Measurements from ENCODE around the gene MGRN1. TPM values are rescaled to one million over a fixed set of nuclear protein-coding genes. Genes with fewer than 3 reads are reported as not detected.

MGRN1 gene
- total RNA-seq, 2 experiments from 2014 or later, result 71.8 to 73.3 TPM

DNA sequence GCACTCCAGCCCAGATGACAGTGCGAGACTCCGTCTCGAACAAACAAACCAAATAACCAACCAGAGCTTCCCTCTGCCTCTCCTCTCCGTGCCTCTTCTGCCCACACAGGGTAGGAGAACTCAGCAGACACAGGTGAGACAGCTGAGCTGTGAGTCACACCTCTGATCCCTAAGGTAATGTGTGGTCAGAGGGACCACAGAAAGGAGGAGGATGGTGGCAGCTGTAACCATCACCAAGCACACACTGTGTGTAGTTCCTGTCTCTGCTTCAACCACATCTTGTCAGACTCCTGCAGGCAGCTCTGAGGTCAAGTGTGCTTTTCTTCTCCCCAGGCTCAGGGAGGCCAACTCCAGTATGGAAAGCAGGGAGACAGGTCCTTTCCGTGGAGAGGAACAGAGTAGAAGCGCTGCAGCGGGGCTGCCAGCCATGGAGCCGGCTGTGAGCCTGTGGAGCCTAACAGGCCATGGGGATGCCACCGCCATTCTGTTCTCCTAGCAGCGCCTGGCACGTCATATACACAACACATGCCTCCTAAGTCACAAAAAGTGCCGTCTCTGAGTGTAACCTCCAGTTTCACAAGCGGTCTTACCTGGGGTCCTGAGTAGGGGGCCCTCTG, 75.9 kb downstream of the MGRN1 start:
- H3K9me3 Mint-ChIP-seq, result no peaks in the 10 kb centered on the region
- H3K4me1 Mint-ChIP-seq, result peaks cover 28% of the 10 kb centered on the region
- H3K36me3 Mint-ChIP-seq (ENCODE audit: low read depth), result peaks cover 11% of the 10 kb centered on the region
- H3K27me3 Mint-ChIP-seq, result no peaks in the 10 kb centered on the region
- ChIA-PET CTCF (interaction anchor here (0.9 to 1.6 kb wide), 3 partner anchors 34 to 76 kb away, joined by 3 to 6 read pairs (median 4); partner anchors contain the start of genes ANKS3, DNAAF8 and MGRN1), POLR2A (interaction anchor here (1.3 to 2.6 kb wide), 5 partner anchors 15 to 84 kb away, joined by 3 to 8 read pairs (median 5); partner anchors contain the start of genes ANKS3, DNAAF8 and MGRN1)
- no peak overlapping the region for H3K4me3 Mint-ChIP-seq
- DNase-seq, result peak; percentile 46
- no peak overlapping the region for H3K27ac Mint-ChIP-seq

DNA sequence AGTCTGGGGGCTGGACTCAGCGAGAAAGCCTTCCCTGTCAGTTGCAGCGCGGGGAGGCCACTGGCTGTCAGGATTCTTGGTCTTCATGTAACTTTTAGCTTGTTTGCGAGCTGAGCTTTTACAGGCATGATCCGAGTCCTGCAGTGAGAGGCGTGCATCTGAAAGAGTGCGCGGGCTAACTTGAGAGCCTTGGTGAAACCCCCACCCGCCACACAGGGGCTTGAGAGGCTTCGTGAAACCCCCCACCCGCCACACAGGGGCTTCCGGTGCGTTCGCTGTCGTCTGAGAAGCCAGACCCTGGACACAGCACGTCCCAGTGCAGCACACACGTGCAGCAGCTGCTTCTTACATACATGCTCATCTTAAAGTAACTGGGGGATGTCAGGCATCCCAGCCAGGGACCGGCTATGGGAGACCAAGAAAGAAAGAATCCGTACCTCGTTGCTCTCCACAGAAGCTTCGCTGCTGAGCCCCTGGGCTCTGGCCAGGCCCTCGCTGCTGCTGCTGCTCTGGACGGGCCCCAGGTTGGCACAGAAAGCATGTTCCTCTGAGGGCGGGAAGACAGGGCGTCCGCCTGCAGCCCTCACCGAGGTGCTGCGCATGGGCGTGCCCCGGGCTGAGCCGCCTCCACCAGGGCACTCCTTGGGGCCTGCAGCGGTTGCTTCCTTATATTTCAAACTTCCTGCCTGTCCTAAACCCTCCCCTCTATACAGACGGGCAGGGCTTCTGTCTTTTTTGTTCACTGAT, 76.5 kb downstream of the MGRN1 start:
- ChIA-PET CTCF (interaction anchor here (1.3 to 1.6 kb wide), 3 partner anchors 33 to 77 kb away, joined by 3 to 6 read pairs (median 3); partner anchors contain the start of genes ANKS3, DNAAF8 and MGRN1), POLR2A (interaction anchor here (1.8 to 2.6 kb wide), 2 partner anchors 24 to 85 kb away, joined by 5 to 7 read pairs; no protein-coding TSS in a partner anchor)
- Mint-ChIP-seq H3K36me3 (ENCODE audit: low read depth) (peaks cover 11% of the 10 kb centered on the region), H3K27me3 (no peaks in the 10 kb centered on the region), H3K4me1 (peaks cover 26% of the 10 kb centered on the region), H3K27ac (no peak overlapping the region), H3K9me3 (no peaks in the 10 kb centered on the region), H3K4me3 (no peak overlapping the region)
- DNase-seq, result no peak

DNA sequence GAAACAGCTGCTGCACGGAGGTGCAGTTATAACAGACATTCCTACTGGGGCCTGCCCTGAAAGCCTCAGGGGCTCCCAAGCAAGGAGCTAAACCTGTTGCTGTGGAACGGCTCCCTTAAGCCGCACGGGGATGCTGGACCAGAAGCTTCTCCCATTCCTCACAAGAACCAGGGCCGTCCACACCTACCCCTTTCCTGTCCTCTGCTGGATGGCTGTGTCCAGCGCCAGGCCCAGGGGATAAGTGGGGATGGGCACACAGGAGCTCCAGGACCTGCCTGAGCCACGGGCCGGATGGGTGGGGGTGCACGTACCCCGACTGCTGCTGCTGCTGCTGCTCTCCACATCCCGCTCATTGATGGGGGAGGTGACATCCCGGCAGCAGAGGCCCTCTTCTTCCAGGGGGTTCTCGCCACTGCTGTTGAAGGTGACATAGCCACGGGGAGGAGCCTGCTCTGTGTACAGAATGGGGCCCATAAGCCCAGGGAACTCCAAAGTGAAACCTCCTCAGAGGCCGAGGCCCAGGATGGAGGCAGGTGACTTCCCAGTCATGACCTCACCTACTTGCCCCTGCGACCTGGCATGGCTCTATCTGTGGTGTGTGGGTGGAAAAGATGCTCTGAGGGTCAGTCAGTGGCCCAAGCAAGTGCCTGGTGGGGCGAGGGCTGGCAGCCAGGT, 77.3 kb downstream of the MGRN1 start:
- peaks cover 6% of the 10 kb centered on the region for H3K36me3 Mint-ChIP-seq (ENCODE audit: low read depth)
- no peaks in the 10 kb centered on the region for H3K27me3 Mint-ChIP-seq
- CTCF ChIA-PET, result interaction anchor here (1.0 to 1.3 kb wide), 2 partner anchors 15 to 78 kb away, joined by 3 read pairs; partner anchors contain the start of gene MGRN1
- POLR2A ChIA-PET, result interaction anchor here (1.8 kb wide), 1 partner anchor 86 kb away, joined by 5 read pairs; no protein-coding TSS in a partner anchor
- H3K4me1 Mint-ChIP-seq, result peaks cover 26% of the 10 kb centered on the region
- no peak for DNase-seq
- H3K4me3 Mint-ChIP-seq, result no peak overlapping the region
- no peak overlapping the region for H3K27ac Mint-ChIP-seq
- H3K9me3 Mint-ChIP-seq, result no peaks in the 10 kb centered on the region

DNA sequence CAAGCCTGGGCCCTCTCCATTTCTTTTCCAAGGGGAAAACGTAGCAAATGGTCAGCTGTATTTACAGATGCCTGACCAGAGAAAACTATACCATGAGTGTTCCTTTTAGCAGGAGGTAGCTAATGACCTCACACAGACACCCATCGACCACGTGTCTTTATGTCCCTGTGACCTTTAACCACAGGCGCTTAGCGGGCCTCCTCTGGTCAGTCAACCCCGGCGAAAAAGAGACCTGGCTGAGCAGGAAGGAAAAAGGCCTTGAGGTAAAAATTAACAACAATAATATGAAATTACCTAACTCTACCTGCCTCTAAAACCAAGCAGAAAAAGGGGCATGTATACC, 77.8 kb downstream of the MGRN1 start:
- Mint-ChIP-seq H3K36me3 (ENCODE audit: low read depth) (peaks cover 6% of the 10 kb centered on the region), H3K27me3 (no peaks in the 10 kb centered on the region), H3K4me1 (peaks cover 26% of the 10 kb centered on the region), H3K4me3 (no peak overlapping the region), H3K9me3 (no peaks in the 10 kb centered on the region), H3K27ac (no peak overlapping the region)
- ChIA-PET POLR2A (no interaction called here), CTCF (interaction anchor here (1.0 to 1.3 kb wide), 2 partner anchors 15 to 78 kb away, joined by 3 read pairs; partner anchors contain the start of gene MGRN1)
- DNase-seq, result no peak

DNA sequence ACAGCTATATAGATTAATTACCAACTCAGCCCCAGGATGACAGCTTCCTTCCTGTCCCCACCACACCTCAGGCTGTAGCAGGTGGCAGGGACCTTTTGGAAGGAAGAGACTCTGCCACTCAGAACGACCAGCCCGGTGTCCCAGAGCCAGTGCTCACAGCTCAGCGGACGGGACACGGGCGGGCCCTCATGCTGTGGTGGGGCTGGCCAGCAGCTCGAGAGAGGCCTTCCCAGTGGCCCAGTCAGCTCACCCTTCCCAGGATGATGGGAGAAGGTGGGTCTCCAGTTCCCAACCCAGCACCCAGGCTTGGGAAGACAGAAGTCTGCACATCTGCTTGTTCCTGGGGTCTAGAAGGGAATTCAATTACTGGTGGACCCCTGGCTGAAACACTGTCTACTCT, 79.3 kb downstream of the MGRN1 start:
- H3K36me3 Mint-ChIP-seq (ENCODE audit: low read depth), result peaks cover 6% of the 10 kb centered on the region
- DNase-seq, result no peak
- H3K9me3 Mint-ChIP-seq, result no peaks in the 10 kb centered on the region
- POLR2A ChIA-PET, result interaction anchor here (1.0 kb wide), 1 partner anchor 10 kb away, joined by 3 read pairs; the partner anchor contains the start of gene NUDT16L1
- no peaks in the 10 kb centered on the region for H3K27me3 Mint-ChIP-seq
- H3K4me3 Mint-ChIP-seq, result no peak overlapping the region
- peaks cover 26% of the 10 kb centered on the region for H3K4me1 Mint-ChIP-seq
- CTCF ChIA-PET, result no interaction called here
- H3K27ac Mint-ChIP-seq, result no peak overlapping the region

DNA sequence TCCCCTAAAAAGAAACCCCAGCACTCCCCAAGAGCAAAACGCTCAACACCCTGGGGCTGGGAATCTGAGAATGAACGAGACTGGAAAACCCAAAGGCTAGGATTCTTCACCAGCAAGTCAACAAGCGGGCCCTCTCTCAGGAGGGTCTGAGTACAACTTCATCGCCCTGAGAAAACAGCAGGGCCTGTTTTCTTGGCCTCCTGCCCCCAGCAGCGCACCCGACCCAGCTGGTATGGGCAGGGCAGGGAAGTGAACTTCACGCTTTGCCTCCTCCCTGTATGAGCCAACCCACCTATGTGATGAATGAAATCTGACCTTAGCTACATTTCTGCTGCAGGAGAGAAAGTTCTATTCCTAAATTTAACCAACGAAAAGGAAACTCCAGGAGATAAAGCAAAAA, 79.9 kb downstream of the MGRN1 start:
- Mint-ChIP-seq H3K4me1 (peaks cover 23% of the 10 kb centered on the region), H3K4me3 (no peak overlapping the region), H3K36me3 (ENCODE audit: low read depth) (peaks cover 5% of the 10 kb centered on the region), H3K9me3 (no peaks in the 10 kb centered on the region), H3K27ac (no peak overlapping the region), H3K27me3 (no peaks in the 10 kb centered on the region)
- DNase-seq, result no peak
- CTCF ChIA-PET, result no interaction called here
- POLR2A ChIA-PET, result interaction anchor here (1.0 kb wide), 1 partner anchor 30 kb away, joined by 6 read pairs; the partner anchor contains the start of genes ANKS3 and DNAAF8

DNA sequence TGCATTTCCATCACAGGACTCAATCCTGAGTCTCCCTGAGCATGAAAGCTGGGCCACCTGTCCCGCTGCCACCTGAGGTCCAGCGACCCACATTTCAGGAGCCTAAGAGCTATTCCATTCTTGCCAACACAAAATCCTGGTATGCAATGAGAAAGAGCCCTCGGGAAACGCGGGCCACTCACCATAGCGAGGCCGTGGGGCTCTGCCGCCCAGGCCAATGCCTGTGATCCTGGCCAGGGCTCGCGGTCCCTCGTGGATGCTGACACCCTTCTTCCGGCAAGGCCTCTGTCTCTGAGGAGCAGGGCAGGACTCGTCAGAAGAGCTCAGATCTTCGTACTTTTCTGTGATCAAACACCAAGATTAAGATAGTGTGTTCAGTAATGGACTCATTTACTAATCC, 80.3 kb downstream of the MGRN1 start:
- no peak overlapping the region for H3K4me3 Mint-ChIP-seq
- H3K36me3 Mint-ChIP-seq (ENCODE audit: low read depth), result peaks cover under 1% of the 10 kb centered on the region
- no peaks in the 10 kb centered on the region for H3K9me3 Mint-ChIP-seq
- H3K27me3 Mint-ChIP-seq, result no peaks in the 10 kb centered on the region
- H3K27ac Mint-ChIP-seq, result no peak overlapping the region
- H3K4me1 Mint-ChIP-seq, result peaks cover 19% of the 10 kb centered on the region
- ChIA-PET CTCF (no interaction called here), POLR2A (interaction anchor here (1.0 kb wide), 1 partner anchor 30 kb away, joined by 6 read pairs; the partner anchor contains the start of genes ANKS3 and DNAAF8)
- no peak for DNase-seq

DNA sequence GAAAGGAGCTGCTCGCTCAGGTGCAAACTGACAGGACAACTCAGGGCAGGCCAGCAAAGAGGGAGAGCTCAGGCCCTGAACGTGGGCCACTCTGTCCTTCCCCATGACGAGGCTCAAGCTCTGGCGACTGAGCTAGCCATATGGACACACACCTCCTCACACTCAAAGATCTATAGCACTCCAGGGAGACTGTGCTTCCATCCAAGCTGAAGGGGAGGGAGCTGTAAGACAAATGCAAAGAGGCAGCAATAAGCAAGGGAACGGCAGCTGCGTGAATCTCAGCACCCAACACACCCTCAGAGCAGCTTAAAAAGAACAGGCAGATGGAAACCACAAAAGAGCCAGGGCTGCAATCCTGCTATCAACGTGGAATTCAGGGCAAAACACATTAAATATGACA, 82.2 kb downstream of the MGRN1 start:
- no peaks in the 10 kb centered on the region for H3K9me3 Mint-ChIP-seq
- peaks cover 4% of the 10 kb centered on the region for H3K36me3 Mint-ChIP-seq (ENCODE audit: low read depth)
- H3K4me3 Mint-ChIP-seq, result no peak overlapping the region
- H3K27ac Mint-ChIP-seq, result no peak overlapping the region
- H3K4me1 Mint-ChIP-seq, result peaks cover 10% of the 10 kb centered on the region
- ChIA-PET POLR2A (interaction anchor here (1.2 to 1.5 kb wide), 4 partner anchors 9 to 28 kb away, joined by 3 to 9 read pairs (median 4); partner anchors contain the start of genes ANKS3, DNAAF8 and NUDT16L1), CTCF (interaction anchor here (0.7 to 1.3 kb wide), 2 partner anchors 11 to 59 kb away, joined by 3 read pairs; no protein-coding TSS in a partner anchor)
- H3K27me3 Mint-ChIP-seq, result no peaks in the 10 kb centered on the region
- DNase-seq, result no peak

DNA sequence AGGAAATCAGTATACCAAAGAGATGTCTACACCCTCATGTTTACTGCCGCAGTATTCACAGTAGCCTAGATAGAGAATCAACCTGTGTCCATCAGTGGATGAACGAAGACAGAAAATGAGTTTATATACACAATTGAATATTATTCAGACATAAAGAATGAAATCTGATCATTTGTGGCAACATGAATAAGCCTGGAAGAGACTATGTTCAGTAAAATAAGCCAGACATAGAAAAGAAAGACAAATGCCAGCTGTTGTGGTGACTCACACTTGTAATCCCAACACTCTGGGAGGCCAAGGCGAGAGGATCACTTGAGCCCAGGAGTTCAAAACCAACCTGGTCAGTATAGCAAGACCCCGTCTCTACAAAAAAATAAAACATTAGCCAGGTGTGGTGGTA, 84.9 kb downstream of the MGRN1 start:
- no peak overlapping the region for H3K4me3 Mint-ChIP-seq
- no peaks in the 10 kb centered on the region for H3K9me3 Mint-ChIP-seq
- ChIA-PET CTCF (interaction anchor here (1.0 kb wide), 1 partner anchor 85 kb away, joined by 3 read pairs; the partner anchor contains the start of gene MGRN1), POLR2A (interaction anchor here (1.0 to 1.2 kb wide), 2 partner anchors 14 to 26 kb away, joined by 3 read pairs; no protein-coding TSS in a partner anchor)
- H3K27ac Mint-ChIP-seq, result no peak overlapping the region
- H3K4me1 Mint-ChIP-seq, result peaks cover 2% of the 10 kb centered on the region
- no peak for DNase-seq
- H3K36me3 Mint-ChIP-seq (ENCODE audit: low read depth), result peaks cover 4% of the 10 kb centered on the region
- H3K27me3 Mint-ChIP-seq, result no peaks in the 10 kb centered on the region

DNA sequence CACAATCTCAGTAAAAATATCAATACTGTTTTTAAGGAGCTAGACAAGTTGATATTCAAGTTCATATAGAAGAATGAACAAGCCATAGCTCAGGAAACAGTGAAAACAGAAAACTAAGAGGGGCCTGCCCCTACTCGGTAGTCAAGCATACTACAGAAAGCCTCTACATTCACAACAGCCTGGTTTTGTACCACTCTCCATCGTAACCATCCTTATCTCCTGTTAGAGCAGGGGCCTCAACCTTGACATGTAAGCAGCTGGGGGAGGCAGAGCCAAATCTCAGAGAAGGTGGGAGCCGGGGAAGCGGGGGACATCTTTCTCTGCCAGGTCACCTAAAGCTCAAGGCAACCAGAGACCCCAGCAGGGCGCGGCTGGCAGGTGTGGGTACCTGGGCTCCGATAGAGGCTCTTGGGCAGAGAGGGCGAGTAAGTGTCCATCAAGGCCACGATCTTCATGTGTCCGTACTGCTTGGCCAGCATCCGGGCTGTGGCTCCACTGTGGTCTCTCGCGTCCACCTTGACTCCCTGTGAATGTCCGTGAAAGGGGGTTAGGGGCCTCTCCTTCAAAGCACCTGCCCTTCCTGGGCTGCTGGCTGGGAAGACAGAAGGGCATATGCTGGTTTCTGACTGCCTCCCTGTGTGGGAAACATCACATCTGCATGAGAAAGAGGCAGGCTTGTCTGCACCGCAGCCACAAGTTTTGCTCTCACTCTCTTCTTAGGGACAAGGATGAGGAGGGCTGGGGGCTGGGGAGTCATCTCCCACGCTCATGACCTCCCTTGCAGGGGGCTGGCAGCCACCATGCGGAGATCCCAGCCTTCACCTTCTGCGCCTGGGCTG, 89.3 kb downstream of the MGRN1 start:
- Mint-ChIP-seq H3K4me1 (no peaks in the 10 kb centered on the region), H3K27me3 (no peaks in the 10 kb centered on the region), H3K27ac (no peak overlapping the region), H3K4me3 (no peak overlapping the region), H3K9me3 (no peaks in the 10 kb centered on the region), H3K36me3 (ENCODE audit: low read depth) (peaks cover 4% of the 10 kb centered on the region)
- no peak for DNase-seq
- CTCF ChIA-PET, result no interaction called here
- POLR2A ChIA-PET, result interaction anchor here (1.5 kb wide), 1 partner anchor 20 kb away, joined by 3 read pairs; the partner anchor contains the start of gene NUDT16L1

DNA sequence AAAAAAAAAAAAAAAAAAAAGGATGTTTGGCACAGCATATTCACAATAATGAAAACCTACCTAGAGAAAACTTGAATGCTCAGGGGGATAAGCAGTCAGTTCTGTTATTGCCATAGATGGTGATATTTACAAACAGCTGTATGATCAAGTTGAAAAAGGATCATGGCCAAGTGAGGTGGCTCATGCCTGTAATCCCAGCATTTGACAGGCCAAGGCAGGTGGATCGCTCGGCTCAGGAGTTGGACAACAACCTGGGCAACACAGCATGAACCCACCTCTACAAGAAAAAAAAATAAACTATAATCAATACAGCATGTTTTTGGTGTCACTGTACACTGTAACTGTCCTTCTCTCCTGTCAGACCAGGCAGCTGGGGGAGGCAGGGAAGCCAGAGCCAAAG, 90.4 kb downstream of the MGRN1 start:
- ChIA-PET CTCF (interaction anchor here (0.8 kb wide), 1 partner anchor 48 kb away, joined by 3 read pairs; no protein-coding TSS in a partner anchor), POLR2A (interaction anchor here (0.7 kb wide), 1 partner anchor 263 kb away, joined by 3 read pairs; no protein-coding TSS in a partner anchor)
- Mint-ChIP-seq H3K4me1 (no peaks in the 10 kb centered on the region), H3K4me3 (no peak overlapping the region), H3K27me3 (no peaks in the 10 kb centered on the region), H3K27ac (no peak overlapping the region), H3K9me3 (no peaks in the 10 kb centered on the region), H3K36me3 (ENCODE audit: low read depth) (peaks cover 4% of the 10 kb centered on the region)
- DNase-seq, result no peak

DNA sequence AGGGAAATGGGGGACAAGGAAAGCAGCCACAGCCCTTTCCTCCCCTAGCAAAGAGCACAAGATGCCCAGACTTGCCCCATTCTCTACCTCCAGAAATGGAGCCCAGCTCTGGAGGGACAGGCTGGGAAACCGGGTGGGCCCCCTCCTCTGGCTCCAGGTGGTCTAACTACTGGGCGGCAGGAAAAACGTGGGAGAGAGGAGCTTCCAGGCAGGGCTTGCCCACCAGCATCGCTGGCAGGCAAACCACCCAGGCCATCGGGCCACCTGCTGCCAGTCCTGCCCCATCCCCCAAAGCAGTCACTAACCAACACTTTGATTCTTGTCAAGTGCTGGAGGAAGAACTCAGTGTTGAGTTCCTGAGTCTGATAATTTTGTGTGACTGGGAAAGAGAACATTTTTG, 93.8 kb downstream of the MGRN1 start:
- ChIA-PET POLR2A (no interaction called here), CTCF (no interaction called here)
- Mint-ChIP-seq H3K27me3 (no peaks in the 10 kb centered on the region), H3K9me3 (no peaks in the 10 kb centered on the region), H3K4me3 (no peak overlapping the region), H3K36me3 (ENCODE audit: low read depth) (no peaks in the 10 kb centered on the region), H3K4me1 (no peaks in the 10 kb centered on the region), H3K27ac (no peak overlapping the region)
- no peak for DNase-seq

Data from activated CD4-positive, alpha-beta memory T cell treated with anti-CD3 and anti-CD28 coated beads, Interleukin-2, amount 10 ng/mL, durations not matched to agents 7 days and 5 days (primary cell).